GM18867 (cell line): ENCODE results near the gene DOCK6.

Experiments used
- ATAC-seq: cut with Tn5 transposase; IDR thresholded peaks from one replicate; pipeline ENCODE4 v1.9.1; 2021; ENCODE audit warnings: mild to moderate bottlenecking, moderate library complexity; ENCODE audit not compliant: unreplicated experiment

DOCK6 gene, protein sequence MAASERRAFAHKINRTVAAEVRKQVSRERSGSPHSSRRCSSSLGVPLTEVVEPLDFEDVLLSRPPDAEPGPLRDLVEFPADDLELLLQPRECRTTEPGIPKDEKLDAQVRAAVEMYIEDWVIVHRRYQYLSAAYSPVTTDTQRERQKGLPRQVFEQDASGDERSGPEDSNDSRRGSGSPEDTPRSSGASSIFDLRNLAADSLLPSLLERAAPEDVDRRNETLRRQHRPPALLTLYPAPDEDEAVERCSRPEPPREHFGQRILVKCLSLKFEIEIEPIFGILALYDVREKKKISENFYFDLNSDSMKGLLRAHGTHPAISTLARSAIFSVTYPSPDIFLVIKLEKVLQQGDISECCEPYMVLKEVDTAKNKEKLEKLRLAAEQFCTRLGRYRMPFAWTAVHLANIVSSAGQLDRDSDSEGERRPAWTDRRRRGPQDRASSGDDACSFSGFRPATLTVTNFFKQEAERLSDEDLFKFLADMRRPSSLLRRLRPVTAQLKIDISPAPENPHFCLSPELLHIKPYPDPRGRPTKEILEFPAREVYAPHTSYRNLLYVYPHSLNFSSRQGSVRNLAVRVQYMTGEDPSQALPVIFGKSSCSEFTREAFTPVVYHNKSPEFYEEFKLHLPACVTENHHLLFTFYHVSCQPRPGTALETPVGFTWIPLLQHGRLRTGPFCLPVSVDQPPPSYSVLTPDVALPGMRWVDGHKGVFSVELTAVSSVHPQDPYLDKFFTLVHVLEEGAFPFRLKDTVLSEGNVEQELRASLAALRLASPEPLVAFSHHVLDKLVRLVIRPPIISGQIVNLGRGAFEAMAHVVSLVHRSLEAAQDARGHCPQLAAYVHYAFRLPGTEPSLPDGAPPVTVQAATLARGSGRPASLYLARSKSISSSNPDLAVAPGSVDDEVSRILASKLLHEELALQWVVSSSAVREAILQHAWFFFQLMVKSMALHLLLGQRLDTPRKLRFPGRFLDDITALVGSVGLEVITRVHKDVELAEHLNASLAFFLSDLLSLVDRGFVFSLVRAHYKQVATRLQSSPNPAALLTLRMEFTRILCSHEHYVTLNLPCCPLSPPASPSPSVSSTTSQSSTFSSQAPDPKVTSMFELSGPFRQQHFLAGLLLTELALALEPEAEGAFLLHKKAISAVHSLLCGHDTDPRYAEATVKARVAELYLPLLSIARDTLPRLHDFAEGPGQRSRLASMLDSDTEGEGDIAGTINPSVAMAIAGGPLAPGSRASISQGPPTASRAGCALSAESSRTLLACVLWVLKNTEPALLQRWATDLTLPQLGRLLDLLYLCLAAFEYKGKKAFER (N-terminal part only)

DNA sequence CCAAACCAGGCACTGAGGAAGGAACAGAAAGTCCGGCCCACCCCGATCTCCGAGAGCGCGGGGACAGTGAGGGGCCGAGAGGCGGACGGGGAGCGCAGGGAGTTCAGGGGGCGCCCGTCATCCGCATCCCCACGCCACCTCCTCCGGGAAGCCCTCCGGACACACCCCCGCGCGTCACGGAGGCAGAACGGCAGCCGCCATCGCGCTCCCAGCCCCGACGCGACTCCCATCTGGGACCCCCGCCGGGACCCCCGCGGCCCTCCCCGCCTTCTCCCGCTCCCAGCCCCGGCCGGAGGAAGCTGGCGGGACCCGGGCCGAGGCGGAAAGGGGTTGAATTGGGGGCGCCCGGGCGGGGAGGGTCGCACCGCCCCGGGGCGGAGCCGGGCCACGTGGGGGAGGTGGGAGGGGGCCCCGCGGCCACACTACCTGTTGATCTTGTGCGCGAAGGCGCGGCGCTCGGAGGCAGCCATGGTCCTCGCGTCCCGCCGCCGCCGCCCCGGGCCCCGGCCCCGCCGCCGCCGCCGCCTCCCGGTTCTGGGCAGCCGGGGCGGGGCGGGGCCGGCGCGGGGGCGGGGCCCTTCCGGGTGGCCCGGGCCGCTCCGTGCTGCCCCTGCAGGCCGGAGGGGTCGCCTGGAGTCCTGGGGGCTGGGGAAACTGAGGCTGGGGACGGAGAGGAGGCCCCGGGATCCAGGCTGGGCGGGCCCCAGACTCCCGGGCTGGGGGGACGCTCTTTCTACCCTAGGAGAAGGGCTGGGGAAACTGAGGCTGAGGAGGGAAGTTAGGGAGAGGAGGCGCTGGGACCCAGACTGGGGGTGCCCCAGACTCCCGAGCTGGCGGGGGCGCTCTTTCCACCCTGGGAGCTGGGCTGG lies at the start of gene DOCK6:
Gene DOCK6, minus strand, starts transcription at position 554 of the 869 bp plus-strand sequence. Its CDS starts 84 bp downstream, at position 470.
- ATAC-seq: no peak

DNA sequence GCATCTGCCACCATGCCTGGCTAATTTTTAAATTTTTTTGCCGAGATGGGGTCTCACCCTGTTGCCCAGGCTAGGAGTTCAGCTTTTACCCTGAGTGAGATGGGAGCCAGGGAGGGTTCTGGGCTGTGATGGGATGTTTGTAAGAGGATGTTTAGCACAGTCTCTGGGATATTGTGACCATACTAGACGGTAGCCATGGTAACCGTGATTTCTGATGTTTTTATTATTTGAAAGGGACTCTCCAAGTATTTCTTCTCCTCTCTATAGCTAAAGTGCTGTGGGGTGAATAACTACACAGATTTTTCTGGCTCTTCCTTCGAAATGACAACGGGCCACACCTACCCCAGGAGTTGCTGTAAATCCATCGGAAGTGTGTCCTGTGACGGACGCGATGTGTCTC lies 44.0 kb upstream of the DOCK6 start:
- no peak for ATAC-seq

DNA sequence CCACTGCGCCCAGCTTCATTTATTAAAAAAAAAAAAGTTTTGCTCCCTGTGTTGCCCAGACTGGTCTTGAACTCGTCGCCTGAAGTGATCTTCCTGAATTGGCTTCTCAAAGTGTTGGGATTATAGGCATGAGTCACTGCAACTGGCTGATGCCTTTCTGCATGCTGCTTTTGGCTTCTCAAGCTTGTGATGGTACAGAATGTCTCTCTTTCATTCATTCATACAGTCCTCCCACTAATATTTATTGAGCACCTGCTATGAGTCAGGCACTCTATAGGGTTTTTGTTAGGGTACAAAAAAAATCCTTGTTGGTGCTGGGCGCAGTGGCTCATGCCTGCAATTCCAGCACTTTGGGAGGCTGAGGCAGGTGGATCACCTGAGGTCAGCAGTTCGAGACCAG lies 42.6 kb upstream of the DOCK6 start:
- no peak for ATAC-seq

DNA sequence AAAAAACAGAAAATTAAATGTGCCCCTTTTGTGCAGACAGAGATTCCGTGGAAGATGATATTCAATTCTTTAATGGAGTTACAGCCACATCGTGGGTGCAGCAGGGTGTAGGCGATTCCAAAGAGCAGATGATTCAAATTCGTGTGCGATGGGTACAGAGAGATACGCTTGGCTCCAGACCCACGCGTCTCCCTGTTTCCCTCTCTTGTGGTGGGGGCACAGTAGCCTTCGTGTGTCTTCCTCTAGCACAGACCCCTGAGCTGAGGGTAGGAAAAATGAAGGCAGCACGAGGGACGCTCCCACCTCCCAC lies 38.4 kb upstream of the DOCK6 start:
- ATAC-seq: no peak

DNA sequence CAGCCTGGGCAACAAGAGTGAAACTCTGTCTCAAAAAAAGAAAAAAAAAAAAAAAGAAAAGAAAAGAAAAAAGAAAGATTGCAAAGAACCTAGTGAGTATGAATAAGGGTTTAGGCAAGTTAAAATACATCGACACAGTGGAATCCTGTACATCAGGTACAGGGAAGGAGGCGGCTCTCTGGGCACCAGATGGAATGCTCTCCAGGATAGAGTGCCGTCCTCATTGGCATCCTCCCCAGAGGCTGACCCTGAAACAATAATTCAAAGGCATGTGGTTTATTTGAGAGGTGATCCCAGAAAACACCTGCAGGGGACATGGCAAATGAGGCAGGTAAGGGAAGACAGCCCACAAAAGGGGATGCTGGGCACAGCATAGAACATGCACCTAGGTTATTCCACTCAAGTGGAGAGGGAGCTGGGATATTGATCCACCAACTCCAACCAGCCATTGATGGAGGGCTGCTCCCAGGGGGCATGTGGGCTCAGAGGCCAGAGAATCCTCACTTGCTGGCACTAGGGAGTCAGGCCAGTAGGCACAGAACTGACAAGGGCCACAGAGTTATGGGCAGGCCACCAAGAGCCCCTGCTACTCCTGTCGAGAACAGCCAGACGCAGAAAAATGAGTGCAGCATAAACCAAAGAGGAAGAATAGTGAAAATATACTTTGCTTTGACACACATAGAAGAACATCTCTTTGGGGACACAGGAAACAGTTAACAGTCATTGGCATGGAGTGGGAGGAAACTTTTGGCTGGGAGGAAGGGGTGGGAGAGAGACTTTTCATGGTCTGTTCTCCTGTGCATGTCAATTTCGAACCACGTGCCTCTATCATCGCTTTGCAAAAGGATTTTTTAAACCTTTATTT lies 37.9 kb upstream of the DOCK6 start:
- ATAC-seq: no peak

DNA sequence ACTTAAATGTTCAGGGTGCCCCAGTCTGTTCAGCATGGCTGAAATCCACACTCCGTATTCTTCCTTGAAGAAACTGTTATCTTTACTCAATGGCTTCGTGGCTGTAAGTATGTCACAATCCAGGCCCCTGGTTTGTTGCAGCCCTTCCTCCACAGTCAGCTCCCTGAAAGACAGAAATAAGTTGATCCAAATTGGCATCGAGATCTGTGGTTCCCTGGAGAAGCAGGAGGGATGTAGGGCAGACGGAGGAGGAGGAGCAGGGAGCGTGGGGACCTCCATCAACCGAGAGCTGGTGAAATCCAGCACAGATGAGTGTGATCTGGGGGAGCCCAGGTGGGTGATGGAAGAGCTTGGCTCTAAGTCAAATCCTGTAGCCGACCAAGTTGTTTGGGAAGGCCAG lies 33.9 kb upstream of the DOCK6 start:
- ATAC-seq: no peak

DNA sequence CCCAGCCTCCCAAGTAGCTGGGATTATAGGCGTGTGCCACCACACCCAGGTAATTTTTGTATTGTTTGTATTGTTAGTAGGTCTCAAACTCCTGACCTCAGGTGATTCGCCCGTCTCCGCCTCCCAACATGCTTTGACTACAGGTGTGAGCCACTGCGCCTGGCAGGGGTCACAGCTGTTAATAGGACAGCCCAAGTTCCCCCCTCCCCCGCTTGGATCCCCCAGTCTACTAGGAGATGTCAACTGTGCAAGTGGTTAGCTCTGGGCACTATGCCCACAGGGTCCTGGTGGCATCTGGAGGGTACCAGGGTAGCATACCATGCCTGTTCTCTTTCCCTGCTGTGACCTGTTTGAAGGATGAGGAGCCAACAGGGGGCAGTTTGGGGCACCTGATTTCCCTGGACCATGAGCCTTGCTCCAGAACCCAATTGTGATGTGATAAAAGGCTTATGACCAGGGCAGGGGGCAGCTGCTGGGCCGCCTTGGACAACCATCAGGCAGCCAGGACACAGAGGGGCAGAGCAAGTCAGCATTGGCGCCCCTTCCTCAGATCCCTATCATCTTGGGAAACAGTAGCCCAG lies 33.4 kb upstream of the DOCK6 start, which contains the start of gene TSPAN16:
Gene TSPAN16, plus strand, starts transcription at position 496 of the 581 bp plus-strand sequence. CDS start 138 bp downstream, outside the sequence.
- no peak for ATAC-seq

DNA sequence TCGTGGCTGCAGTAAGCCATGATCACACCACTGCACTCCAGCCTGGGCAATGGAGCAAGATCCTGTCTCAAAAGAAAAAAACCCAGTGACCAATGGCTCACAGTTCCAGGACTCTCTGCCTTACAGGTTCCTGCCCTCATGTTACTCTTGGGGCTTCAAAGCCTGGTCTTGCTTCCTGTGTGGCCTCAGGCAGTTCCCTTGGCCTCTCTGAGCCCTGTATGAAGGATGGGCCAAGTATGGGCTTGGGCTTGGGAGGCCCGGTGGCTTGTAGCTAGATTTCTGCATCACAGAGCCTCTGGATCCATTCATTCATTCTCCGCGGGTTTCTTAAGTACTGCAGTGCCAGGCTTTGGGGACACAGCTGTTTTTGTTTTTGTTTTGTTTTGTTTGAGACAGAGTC lies 32.9 kb upstream of the DOCK6 start:
- no peak for ATAC-seq

DNA sequence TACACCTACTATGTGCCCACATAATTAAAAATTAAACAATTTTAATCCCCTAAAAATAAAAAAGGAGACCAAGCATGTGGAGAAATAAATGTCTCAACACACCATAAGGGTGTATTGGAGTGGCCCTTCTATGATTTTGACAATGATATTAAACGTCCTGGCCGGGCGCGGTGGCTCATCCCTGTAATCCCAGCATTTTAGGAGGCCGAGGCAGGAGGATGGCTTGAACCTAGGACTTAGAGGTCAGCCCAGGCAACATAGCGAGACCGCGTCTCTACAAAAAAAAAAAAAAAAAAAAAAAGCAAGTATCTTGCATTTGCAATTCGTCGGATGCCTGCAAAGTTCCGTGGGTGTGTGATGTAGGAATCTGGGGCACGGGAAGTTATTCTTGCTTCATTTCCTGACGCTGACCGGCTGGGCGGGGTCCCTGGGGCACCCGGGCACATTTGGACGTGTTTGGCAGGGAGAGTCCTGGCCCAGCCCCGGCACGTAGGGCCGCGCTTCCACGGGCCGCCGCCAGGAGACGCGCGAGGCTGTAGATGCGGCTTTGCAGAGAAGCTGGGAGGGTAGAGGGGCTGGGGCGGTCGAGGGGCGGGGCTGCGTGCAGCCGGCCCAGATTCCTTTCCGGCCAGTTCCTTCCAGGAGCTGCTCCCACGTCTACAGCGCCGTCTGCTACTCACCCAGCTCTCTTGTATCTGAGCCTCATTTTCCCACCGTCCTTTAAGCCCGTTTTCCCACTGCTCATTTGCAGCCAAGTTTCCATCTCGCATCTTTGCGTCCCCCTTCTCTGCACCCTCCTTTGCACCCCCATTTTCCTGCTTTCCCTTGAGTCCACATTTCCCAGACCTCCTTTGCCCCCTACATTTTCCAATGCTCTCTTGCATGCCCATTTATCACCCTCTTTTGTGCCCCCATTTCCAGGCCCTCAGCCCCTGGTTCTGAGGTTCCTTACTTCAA lies 31.4 kb upstream of the DOCK6 start:
- ATAC-seq: no peak

DNA sequence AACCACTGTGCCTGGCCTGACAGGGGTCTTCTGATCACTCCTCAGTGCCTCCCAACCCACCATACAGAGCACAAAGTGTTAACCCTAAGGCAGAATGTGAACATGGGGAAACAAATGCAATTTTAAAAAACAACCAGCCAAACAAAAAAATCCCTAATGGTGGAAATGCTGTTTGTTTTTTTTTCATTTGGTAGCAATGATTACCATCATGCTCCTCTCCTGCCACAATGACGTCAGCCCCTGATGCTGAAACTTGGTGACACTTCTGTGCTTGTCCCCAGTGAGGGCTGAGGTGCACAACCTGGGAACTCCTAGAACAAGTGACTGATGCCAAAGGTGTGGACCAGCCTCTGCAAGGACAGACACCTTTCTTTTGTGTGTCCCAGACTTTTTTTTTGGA lies 29.7 kb upstream of the DOCK6 start:
- no peak for ATAC-seq

DNA sequence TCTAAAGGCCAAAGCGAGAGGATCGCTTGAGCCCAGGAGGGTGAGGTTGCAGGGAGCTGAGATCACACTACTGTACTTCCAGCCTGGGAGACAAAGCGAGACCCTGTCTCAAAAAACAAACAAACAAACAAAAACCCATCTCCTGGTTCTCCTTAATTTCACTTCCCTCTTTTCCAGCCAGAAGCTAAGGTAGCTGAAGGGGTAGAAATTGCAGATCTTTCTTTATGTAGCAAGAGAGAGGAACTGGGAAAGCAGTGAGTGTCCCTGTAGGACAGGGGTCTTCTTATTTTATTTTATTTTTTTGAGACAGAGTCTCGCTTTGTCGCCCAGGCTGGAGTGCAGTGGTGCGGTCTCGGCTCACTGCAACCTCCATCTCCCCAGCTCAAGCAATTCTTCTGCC lies 29.1 kb upstream of the DOCK6 start:
- no peak for ATAC-seq

DNA sequence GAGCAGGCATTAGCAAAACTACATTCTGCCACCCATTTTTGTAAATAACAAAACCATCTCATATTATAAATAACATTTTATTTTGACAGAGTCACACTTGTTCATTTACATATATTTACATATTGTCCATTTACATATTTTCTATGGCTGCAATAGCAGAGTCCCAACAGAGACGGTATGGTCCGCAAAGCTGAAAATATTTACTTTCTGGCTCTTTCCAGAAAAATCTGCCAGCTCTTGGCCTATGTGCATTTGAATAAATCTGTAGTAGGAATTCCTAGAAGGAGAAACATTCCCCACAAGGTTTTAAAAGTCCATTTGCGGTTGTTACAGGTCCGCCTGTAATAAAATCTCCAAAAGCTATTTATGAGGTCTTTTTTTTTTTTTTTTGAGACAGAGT lies 27.9 kb upstream of the DOCK6 start:
- ATAC-seq: no peak

DNA sequence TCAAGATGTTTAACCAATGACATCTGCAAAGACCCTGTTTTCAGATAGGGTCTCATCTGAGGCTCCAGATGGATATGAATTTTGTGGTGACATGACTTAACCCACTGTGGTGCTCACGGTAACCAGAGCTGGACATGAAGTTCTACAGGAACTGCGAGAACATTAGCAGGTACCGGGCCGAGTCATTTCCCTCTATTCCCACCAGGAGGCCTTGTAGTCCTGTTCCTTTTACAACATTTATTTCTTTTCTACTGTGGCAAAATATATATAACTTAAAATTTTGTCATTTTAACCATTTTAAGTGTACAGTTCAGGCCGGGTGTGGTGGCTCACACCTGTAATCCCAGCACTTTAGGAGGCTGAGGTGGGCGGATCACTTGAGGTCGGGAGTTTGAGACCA lies 26.0 kb upstream of the DOCK6 start:
- ATAC-seq: no peak

DNA sequence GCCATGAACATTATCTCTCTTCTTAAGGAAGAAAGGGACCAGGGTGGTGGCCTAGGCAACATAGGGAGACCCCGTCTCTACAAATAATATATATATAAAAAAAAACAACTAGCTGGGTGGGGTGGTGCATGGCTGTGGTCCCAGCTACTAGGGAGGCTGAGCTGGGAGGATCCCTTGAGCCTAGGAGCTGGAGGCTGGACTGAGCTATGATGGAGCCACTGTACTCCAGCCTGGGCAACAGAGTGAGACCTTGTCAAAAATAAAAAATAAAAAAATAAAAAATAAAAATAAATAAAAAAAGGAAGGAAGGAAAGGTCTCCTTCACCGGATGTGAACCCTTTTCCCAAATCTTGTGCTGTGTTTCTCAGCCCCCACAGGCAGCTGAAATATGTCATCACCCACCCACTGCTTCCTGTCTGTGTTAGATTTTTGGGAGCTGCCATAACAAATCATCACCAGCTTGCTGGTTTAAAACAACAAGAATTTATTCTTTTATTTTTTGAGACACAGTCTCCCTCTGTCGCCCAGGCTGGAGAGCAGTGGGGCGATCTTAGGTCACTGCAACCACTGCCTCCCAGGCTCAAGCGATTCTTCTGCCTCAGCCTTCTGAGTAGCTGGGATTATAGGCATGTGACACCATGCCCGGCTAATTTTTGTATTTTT lies 24.1 kb upstream of the DOCK6 start:
- ATAC-seq: no peak

DNA sequence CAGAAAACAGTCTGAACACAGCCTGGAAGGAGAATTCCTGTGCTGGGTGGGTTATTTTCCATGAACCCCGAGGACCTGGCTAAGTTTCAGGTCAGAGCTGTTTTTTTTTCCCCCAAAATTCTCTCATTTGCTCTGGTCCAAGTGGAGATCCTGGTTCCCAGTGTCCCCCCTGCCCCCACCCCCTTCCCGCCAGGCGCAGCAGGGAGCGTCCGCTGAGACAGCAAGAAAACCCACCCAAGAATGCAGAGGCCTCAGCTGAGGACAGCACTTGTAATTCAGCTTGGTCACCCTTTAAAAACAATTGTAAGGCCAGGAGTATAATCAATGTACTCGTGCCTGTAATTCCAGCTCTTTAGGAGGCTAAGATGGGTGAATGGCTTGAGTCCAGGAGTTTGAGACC lies 22.2 kb upstream of the DOCK6 start:
- no peak for ATAC-seq

DNA sequence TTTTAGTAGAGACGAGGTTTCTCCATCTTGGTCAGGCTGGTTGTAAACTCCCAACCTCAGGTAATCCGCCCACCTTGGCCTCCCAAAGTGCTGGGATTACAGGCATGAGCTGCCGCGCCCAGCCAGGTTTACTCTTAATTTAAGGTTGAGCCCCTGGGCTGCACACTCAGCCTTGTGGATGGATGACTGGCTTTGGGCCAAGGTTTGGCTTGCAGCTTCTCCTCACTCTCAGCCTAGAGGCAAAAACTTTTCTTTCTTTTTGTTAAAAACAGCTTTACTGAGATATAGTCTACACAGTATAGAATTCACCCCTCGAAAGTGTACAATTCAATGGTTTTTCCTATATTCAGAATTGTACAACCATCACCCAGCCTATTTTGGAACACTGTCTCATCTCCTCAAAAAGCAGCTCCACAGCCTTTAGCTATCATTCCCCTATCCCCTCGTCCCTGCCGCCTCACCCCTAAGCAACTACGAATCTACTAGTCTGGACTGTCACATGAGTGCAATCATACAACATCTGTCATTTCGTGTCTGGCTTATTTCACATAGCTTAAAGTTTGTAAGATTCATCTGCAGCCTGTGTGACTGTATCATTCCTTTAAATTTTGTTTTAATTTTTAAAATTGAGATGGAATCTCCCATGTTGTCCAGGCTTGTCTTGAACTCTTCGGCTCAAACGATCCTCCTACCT lies 19.2 kb upstream of the DOCK6 start:
- ATAC-seq: no peak
